ENCODE results near the gene MRPL36.

MRPL36 gene

DNA sequence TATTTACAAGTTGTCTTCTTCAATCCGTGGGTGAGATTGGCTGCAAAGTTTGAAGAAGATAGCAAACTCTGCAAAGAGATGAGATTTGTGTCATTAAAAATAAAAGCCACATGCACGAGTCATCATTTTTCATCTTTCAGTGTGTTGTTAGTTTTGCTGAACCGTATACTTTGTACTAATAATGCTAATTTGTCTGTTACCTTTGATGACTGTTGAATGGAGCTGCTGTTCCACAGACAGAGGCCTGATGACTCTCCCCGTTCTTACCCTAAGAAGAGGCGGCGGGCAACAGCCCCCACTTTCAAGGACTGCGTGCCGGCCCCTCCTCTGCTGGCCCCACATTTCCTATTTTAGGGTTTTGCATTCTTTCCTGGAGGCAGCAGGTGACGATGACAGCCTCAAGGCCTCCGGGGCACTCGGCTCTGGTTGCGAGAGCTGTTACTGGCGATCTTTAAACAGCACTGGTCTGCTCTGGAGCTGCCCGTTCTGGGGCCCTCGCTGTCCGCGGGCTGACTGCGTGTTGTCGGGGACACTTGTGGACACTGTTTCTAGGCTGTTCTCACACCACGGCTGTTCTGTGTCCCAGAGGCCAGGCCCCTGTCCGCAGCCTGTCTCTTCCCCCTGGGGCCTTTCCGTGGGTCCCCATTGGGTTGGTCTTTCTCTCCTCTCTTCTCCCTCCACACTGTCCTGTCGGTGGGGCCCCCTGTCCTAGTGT is 36.7 kb upstream of the MRPL36 start:
- Mint-ChIP-seq H3K27me3 (peaks cover 9% of the 10 kb centered on the region), H3K36me3 (no peaks in the 10 kb centered on the region), H3K9me3 (no peaks in the 10 kb centered on the region), H3K4me1 (no peaks in the 10 kb centered on the region), H3K27ac (no peak overlapping the region), H3K4me3 (no peak overlapping the region)
- DNase-seq (ENCODE audit: low spot score in 2 of 2) (no peak), ATAC-seq (ENCODE audit: low read depth) (no peak)

DNA sequence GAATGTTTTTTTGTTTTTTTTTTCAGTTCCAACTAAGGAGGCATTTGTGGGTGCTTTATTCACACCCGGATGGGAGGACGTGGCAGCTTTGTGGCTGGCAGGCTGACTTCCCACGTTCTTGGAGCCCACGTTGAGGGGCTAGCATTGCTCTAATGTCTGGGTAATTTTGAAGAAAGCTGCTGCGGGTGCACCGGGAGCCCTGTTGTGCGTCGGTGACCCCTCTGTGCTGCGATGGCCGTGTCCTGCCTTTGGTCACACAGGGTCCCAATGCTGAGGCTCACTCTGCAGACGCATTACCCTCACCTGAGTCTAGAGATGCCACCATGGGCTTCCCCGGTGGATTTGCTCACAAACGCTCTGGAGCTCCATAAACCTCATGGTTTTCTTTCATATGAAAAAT is 35.8 kb upstream of the MRPL36 start:
- Mint-ChIP-seq H3K4me1 (no peaks in the 10 kb centered on the region), H3K4me3 (no peak overlapping the region), H3K36me3 (peaks cover 3% of the 10 kb centered on the region), H3K9me3 (no peaks in the 10 kb centered on the region), H3K27me3 (peaks cover 9% of the 10 kb centered on the region), H3K27ac (no peak overlapping the region)
- no peak for ATAC-seq (ENCODE audit: low read depth)
- DNase-seq (ENCODE audit: low spot score in 2 of 2): no peak

GRCh38 chr5:1834721-1835429 is 35.2 kb upstream of the MRPL36 start:
- Mint-ChIP-seq H3K4me1 (no peaks in the 10 kb centered on the region), H3K27ac (no peak overlapping the region), H3K9me3 (no peaks in the 10 kb centered on the region), H3K4me3 (no peak overlapping the region), H3K36me3 (peaks cover 3% of the 10 kb centered on the region), H3K27me3 (peaks cover 9% of the 10 kb centered on the region)
- DNase-seq (ENCODE audit: low spot score in 2 of 2) (no peak), ATAC-seq (ENCODE audit: low read depth) (no peak)

GRCh38 chr5:1834022-1834551 is 34.5 kb upstream of the MRPL36 start:
- Mint-ChIP-seq H3K4me3 (no peak overlapping the region), H3K9me3 (no peaks in the 10 kb centered on the region), H3K27me3 (peaks cover 6% of the 10 kb centered on the region), H3K36me3 (peaks cover 3% of the 10 kb centered on the region), H3K27ac (no peak overlapping the region), H3K4me1 (no peaks in the 10 kb centered on the region)
- no peak for ATAC-seq (ENCODE audit: low read depth)
- no peak for DNase-seq (ENCODE audit: low spot score in 2 of 2)

DNA sequence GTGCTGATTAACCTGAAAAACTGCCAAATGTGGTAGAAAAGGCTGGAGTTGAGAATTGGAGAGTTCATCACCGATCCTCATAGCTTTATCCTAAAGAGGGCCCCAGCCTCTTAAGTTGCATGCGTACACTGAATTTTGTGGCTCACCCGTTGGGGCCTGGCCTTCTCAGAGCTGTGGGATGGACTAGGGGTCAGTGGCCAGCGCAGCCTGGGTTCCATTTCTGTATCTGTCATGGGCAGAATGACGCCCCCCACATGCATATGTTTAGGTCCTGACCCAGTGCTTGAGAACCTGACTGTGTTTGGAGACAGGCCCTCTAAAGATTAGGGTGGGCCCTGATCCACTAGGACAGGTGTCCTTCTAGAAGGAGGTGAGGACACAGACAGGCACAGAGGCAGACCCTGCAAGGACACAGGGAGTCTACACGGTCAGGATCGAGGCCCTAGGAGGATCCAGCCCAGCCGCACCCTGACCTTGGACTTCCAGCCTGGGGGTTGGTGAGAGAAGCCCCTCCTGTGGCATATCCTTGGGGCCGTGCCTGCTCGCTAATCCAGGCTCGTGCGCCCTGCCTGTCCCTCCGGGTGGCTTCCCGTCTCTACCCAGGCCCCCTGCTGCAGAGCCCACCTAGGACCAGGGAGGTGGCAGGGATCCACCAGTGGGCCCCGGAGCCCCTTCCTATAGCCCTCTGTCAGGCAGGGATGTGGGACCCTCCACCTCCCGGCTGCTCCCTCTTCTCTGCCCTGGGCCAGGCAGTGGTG is 33.8 kb upstream of the MRPL36 start:
- Mint-ChIP-seq H3K4me1 (no peaks in the 10 kb centered on the region), H3K27me3 (peaks cover 4% of the 10 kb centered on the region), H3K36me3 (peaks cover 3% of the 10 kb centered on the region), H3K27ac (no peak overlapping the region), H3K9me3 (no peaks in the 10 kb centered on the region), H3K4me3 (no peak overlapping the region)
- ATAC-seq (ENCODE audit: low read depth): no peak
- no peak for DNase-seq (ENCODE audit: low spot score in 2 of 2)

DNA sequence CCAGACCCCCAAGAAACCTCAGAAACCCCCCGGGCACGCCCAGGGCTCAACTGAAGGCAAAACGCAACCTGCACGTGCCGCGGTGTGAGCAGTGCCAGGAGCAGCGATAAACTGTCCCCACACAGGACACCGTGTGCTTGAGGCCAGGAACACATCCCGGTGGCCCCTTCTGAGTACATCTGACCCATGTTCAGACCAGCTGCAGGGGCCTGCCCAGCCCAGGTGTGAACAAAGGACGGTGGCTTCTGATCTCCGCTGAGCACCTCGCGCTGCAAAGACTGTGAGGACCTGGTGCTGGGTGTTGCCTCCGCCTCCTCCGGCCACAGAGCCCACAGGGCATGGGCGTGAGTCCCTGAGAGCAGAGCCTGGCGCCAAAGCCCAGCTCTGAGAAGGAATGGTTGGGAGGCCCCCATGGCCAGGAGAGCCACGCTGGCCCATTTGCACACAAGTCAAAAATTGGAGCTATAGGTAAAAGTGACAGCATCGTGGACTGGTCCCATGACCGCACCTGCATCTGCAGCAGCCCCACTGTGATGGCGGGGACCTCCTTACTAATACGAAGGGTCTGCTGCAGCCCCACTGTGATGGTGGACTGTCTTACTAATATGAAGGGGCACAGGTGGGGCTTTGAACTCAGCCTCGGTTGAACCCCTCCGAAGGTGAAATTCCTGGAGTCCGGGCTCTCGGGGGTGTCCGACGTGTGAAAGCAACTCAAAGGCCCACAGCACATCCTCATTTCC is 33.0 kb upstream of the MRPL36 start:
- H3K27me3 Mint-ChIP-seq: no peaks in the 10 kb centered on the region
- H3K4me1 Mint-ChIP-seq: no peaks in the 10 kb centered on the region
- H3K36me3 Mint-ChIP-seq: peaks cover 3% of the 10 kb centered on the region
- no peaks in the 10 kb centered on the region for H3K9me3 Mint-ChIP-seq
- ATAC-seq (ENCODE audit: low read depth): no peak
- H3K4me3 Mint-ChIP-seq: no peak overlapping the region
- no peak overlapping the region for H3K27ac Mint-ChIP-seq
- no peak for DNase-seq (ENCODE audit: low spot score in 2 of 2)

GRCh38 chr5:1831677-1832313 is 32.2 kb upstream of the MRPL36 start:
- Mint-ChIP-seq H3K27me3 (no peaks in the 10 kb centered on the region), H3K27ac (no peak overlapping the region), H3K4me1 (no peaks in the 10 kb centered on the region), H3K9me3 (no peaks in the 10 kb centered on the region), H3K4me3 (no peak overlapping the region), H3K36me3 (peaks cover 3% of the 10 kb centered on the region)
- ATAC-seq (ENCODE audit: low read depth) (no peak), DNase-seq (ENCODE audit: low spot score in 2 of 2) (no peak)

- Mint-ChIP-seq H3K27ac (no peak overlapping the region), H3K4me3 (no peak overlapping the region), H3K9me3 (no peaks in the 10 kb centered on the region), H3K36me3 (peaks cover 3% of the 10 kb centered on the region), H3K4me1 (no peaks in the 10 kb centered on the region), H3K27me3 (no peaks in the 10 kb centered on the region)
- ATAC-seq (ENCODE audit: low read depth) (no peak), DNase-seq (ENCODE audit: low spot score in 2 of 2) (no peak)
These were observed 31.6 kb upstream of the MRPL36 start for GRCh38 chr5:1831257-1831656.

DNA sequence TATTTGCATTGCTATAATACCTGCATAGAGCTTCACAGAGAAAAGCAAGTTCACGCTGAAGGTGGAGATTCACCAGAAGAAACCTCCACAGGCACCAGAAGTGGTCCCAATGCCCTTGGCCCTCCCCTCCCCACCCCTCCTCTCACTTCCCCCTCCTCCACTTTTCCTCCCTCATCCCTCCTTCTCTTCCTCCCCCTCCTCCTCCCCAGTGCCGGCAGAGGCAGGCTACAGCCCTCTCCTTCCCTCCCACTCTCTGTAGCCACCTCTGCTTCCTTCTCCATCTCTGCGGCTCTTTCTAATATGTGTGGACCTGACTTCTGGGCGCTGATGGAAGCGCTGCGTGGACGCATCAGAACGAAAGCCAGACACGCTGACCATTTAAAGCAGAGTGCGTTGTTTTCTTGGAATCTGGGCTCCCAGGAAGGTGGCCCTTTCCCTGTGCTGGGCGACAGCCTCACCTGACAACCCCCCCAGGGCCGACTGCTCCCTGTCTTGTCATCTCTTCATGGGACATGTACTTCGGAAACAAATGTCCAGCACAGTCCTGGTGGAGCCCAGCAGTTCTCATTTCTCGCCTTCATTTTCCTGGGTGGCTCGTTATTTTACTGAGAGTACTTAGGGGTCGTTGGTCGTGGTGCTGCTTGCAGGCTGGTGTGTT is 31.1 kb upstream of the MRPL36 start:
- DNase-seq (ENCODE audit: low spot score in 2 of 2): no peak
- Mint-ChIP-seq H3K9me3 (no peaks in the 10 kb centered on the region), H3K4me1 (no peaks in the 10 kb centered on the region), H3K4me3 (no peak overlapping the region), H3K27me3 (no peaks in the 10 kb centered on the region), H3K27ac (no peak overlapping the region), H3K36me3 (peaks cover 3% of the 10 kb centered on the region)
- ATAC-seq (ENCODE audit: low read depth): no peak

GRCh38 chr5:1827886-1828397 is 28.3 kb upstream of the MRPL36 start:
- H3K4me3 Mint-ChIP-seq: no peak overlapping the region
- no peak overlapping the region for H3K27ac Mint-ChIP-seq
- H3K9me3 Mint-ChIP-seq: no peaks in the 10 kb centered on the region
- no peaks in the 10 kb centered on the region for H3K4me1 Mint-ChIP-seq
- no peak for DNase-seq (ENCODE audit: low spot score in 2 of 2)
- peak; percentile 19 for ATAC-seq (ENCODE audit: low read depth)
- H3K36me3 Mint-ChIP-seq: peaks cover 8% of the 10 kb centered on the region
- H3K27me3 Mint-ChIP-seq: no peaks in the 10 kb centered on the region

GRCh38 chr5:1827025-1827885 is 27.6 kb upstream of the MRPL36 start:
- no peaks in the 10 kb centered on the region for H3K9me3 Mint-ChIP-seq
- peaks cover 10% of the 10 kb centered on the region for H3K36me3 Mint-ChIP-seq
- ATAC-seq (ENCODE audit: low read depth): no peak
- no peak overlapping the region for H3K27ac Mint-ChIP-seq
- no peak overlapping the region for H3K4me3 Mint-ChIP-seq
- H3K4me1 Mint-ChIP-seq: no peaks in the 10 kb centered on the region
- no peaks in the 10 kb centered on the region for H3K27me3 Mint-ChIP-seq
- no peak for DNase-seq (ENCODE audit: low spot score in 2 of 2)

- Mint-ChIP-seq H3K27ac (no peak overlapping the region), H3K4me1 (no peaks in the 10 kb centered on the region), H3K9me3 (no peaks in the 10 kb centered on the region), H3K27me3 (no peaks in the 10 kb centered on the region), H3K36me3 (peaks cover 16% of the 10 kb centered on the region), H3K4me3 (no peak overlapping the region)
- ATAC-seq (ENCODE audit: low read depth): no peak
- DNase-seq (ENCODE audit: low spot score in 2 of 2): no peak
These were observed 26.8 kb upstream of the MRPL36 start for GRCh38 chr5:1826235-1826980.
